Endodermal cell (in vitro differentiated cells): ENCODE data around the gene FHAD1. TPM values are rescaled to one million over a fixed set of nuclear protein-coding genes. Genes with fewer than 3 reads are reported as not detected.

Experiments used
- DNase-seq: peaks from one replicate; pipeline ENCODE4 v3.0.0-alpha.2; 2017
- H3K27ac ChIP-seq: 2 replicates; pipeline ENCODE4 v1.5.1; 2013; ENCODE audit warnings: mild to moderate bottlenecking, low read depth, low read length, moderate library complexity
- H3K27me3 ChIP-seq: 2 replicates; pipeline ENCODE4 v1.6.1; 2013; ENCODE audit warnings: mild to moderate bottlenecking, low read length, moderate library complexity; ENCODE audit not compliant: insufficient read depth, control insufficient read depth, poor library complexity, severe bottlenecking
- H3K36me3 ChIP-seq: 2 replicates; pipeline ENCODE4 v1.7.0; 2013; ENCODE audit warnings: mild to moderate bottlenecking, low read length, moderate library complexity; ENCODE audit not compliant: control insufficient read depth, insufficient read depth
- H3K4me1 ChIP-seq: one replicate; pipeline ENCODE4 v1.7.0; 2013; ENCODE audit warnings: low read length; ENCODE audit not compliant: control insufficient read depth, insufficient read depth
- H3K4me3 ChIP-seq: 2 replicates; pipeline ENCODE4 v1.5.1; 2013; ENCODE audit warnings: mild to moderate bottlenecking, low read length, moderate library complexity
- H3K9ac ChIP-seq: 2 replicates; pipeline ENCODE4 v1.6.1; 2013; ENCODE audit warnings: mild to moderate bottlenecking, low read length, moderate library complexity; ENCODE audit not compliant: poor library complexity, severe bottlenecking; ENCODE audit errors: extremely low read depth
- H3K9me3 ChIP-seq: 2 replicates; pipeline ENCODE4 v1.6.1; 2013; ENCODE audit warnings: mild to moderate bottlenecking, low read length, moderate library complexity; ENCODE audit not compliant: control insufficient read depth
- H3K27ac Mint-ChIP-seq: 2 replicates; pipeline ENCODE4 v1.8.0; 2020; ENCODE audit warnings: mixed read lengths
- H3K27me3 Mint-ChIP-seq: 2 replicates; pipeline ENCODE4 v1.8.0; 2021; ENCODE audit warnings: mild to moderate bottlenecking, mixed read lengths; ENCODE audit not compliant: insufficient read depth
- H3K36me3 Mint-ChIP-seq: 2 replicates; pipeline ENCODE4 v1.8.0; 2020; ENCODE audit warnings: low read depth, mixed read lengths
- H3K4me1 Mint-ChIP-seq: 2 replicates; pipeline ENCODE4 v1.8.0; 2020; ENCODE audit warnings: mixed read lengths
- H3K4me3 Mint-ChIP-seq: 2 replicates; pipeline ENCODE4 v1.8.0; 2020; ENCODE audit warnings: mild to moderate bottlenecking, moderate library complexity, mixed read lengths
- H3K9me3 Mint-ChIP-seq: 2 replicates; pipeline ENCODE4 v1.8.0; 2020; ENCODE audit warnings: mild to moderate bottlenecking, mixed read lengths
- CTCF ChIP-seq: fragments of 200-600 bp; sonication (generic); conservative IDR thresholded peaks from 2 replicates; pipeline ENCODE4 v1.5.0; 2021; ENCODE audit warnings: antibody characterized with exemption, mild to moderate bottlenecking
- WGBS, 2 experiments: methylation state at CpG; one replicate each; pipeline versions ENCODE4 v1.1.5 to v1.1.7; 2013; ENCODE audit warnings: missing lambda C conversion rate in 2 of 2, mixed read lengths in 1 of 2; ENCODE audit not compliant: insufficient coverage in 1 of 2, insufficient read length in 1 of 2; 5-methylcytosine and 5-hydroxymethylcytosine counted together
- total RNA-seq, 2 donors: library from RNA; stranded (reverse); fragmentation: NEBNext Ultra II Directional in 1 of 2; extraction: Animal tissue kit (Norgen Biotek cat#: 25700) in 1 of 2; gene quantifications; 2 replicates in 1 of 2; 3 replicates in 1 of 2; pipeline ENCODE4 v1.2.1, GENCODE V29; 2021

The FHAD1 gene
- total RNA-seq, 2 donors from 2014 or later = 2.9 to 3.6 TPM

DNA sequence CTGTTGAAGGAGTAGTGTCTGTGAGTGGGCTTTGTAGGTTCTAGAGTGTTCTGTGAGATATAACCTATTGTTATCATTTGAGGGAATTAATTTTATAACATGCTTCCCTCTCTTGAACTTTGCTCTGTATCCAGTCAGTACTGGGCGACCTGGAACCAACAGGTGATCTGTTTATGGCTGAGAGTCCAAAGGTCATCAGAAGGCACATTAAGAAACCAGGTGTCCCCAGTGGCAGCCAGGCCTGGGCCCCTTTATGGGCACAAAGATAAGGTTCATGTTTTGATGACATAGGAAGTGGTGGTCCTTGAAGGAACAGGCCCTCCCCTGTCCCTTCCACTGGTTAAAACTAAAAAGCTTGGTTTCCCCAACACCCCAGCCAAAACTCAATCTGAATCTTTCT, 61.1 kb downstream of the FHAD1 start:
- Histone ChIP-seq H3K9ac (no peak overlapping the region), H3K27me3 (no peaks in the 10 kb centered on the region), H3K36me3 (no peaks in the 10 kb centered on the region), H3K9me3 (peaks cover 11% of the 10 kb centered on the region), H3K27ac (no peak overlapping the region), H3K4me3 (no peak overlapping the region), H3K4me1 (no peaks in the 10 kb centered on the region)
- 80% methylated on average over 1 of the region's 1 CpG; no CpG with 5 or more reads in 1 of the 2 experiments for WGBS, 2 experiments
- TF ChIP-seq CTCF = no peak
- H3K4me3 Mint-ChIP-seq = no peak overlapping the region
- H3K9me3 Mint-ChIP-seq = peaks cover 35% of the 10 kb centered on the region
- peaks cover 11% of the 10 kb centered on the region for H3K36me3 Mint-ChIP-seq
- no peak overlapping the region for H3K27ac Mint-ChIP-seq
- no peaks in the 10 kb centered on the region for H3K4me1 Mint-ChIP-seq
- peaks cover 6% of the 10 kb centered on the region for H3K27me3 Mint-ChIP-seq
- no peak for DNase-seq

GRCh38 chr1:15308621-15309027, 61.6 kb downstream of the FHAD1 start:
- DNase-seq = no peak
- TF ChIP-seq CTCF = no peak
- H3K4me3 ChIP-seq = no peak overlapping the region
- no peak overlapping the region for H3K9ac ChIP-seq
- H3K9me3 Mint-ChIP-seq = peaks cover 35% of the 10 kb centered on the region
- no peak overlapping the region for H3K27ac Mint-ChIP-seq
- 81 to 96% methylated on average over 4 to 6 of the region's 6 CpGs for WGBS, 2 experiments
- H3K4me3 Mint-ChIP-seq = no peak overlapping the region
- H3K27ac ChIP-seq = no peak overlapping the region
- H3K9me3 ChIP-seq = peaks cover 11% of the 10 kb centered on the region
- H3K4me1 Mint-ChIP-seq = no peaks in the 10 kb centered on the region
- H3K4me1 ChIP-seq = no peaks in the 10 kb centered on the region
- H3K36me3 ChIP-seq = no peaks in the 10 kb centered on the region
- peaks cover 11% of the 10 kb centered on the region for H3K36me3 Mint-ChIP-seq
- H3K27me3 Mint-ChIP-seq = peaks cover 6% of the 10 kb centered on the region
- H3K27me3 ChIP-seq = no peaks in the 10 kb centered on the region

GRCh38 chr1:15309687-15310086, 62.7 kb downstream of the FHAD1 start:
- Mint-ChIP-seq H3K4me1 (no peaks in the 10 kb centered on the region), H3K27ac (no peak overlapping the region), H3K27me3 (peaks cover 6% of the 10 kb centered on the region), H3K9me3 (peaks cover 35% of the 10 kb centered on the region), H3K4me3 (no peak overlapping the region), H3K36me3 (peaks cover 11% of the 10 kb centered on the region)
- Histone ChIP-seq H3K4me1 (no peaks in the 10 kb centered on the region), H3K36me3 (no peaks in the 10 kb centered on the region), H3K27ac (no peak overlapping the region), H3K4me3 (no peak overlapping the region), H3K9ac (no peak overlapping the region), H3K27me3 (no peaks in the 10 kb centered on the region), H3K9me3 (peaks cover 11% of the 10 kb centered on the region)
- no peak for TF ChIP-seq CTCF
- no peak for DNase-seq
- WGBS, 2 experiments = 95 to 97% methylated on average over 4 to 10 of the region's 10 CpGs
